Ureter (tissue), 1 donor: Measurements from ENCODE around the gene PRPS1L1. TPM values are rescaled to one million over a fixed set of nuclear protein-coding genes. Genes with fewer than 3 reads are reported as not detected.

ENCODE experiments used
- total RNA-seq: library from RNA; stranded (reverse); gene quantifications from one replicate; pipeline ENCODE4 v1.2.4, GENCODE V29; 2023
- donor health status: DM: yes; HTN: yes; CAD: no.

Gene PRPS1L1
- total RNA-seq, 1 donor from 2014 or later = not detected

Other genes with a start within 250 kb of the PRPS1L1 start
- gene SNX13, start 87.4 kb downstream of the PRPS1L1 start, total RNA-seq = 66.3 TPM